Prostate gland (tissue), 2 donors: ENCODE data around the gene FBXO9. TPM values are rescaled to one million over a fixed set of nuclear protein-coding genes. Genes with fewer than 3 reads are reported as not detected.

ENCODE experiments used
- DNase-seq: peaks from one replicate; pipeline ENCODE4 v3.0.0-alpha.2; 2019; ENCODE audit warnings: low spot score
- H3K27ac ChIP-seq, 2 donors: fragments of 200-600 bp; sonication (generic); 2 replicates each; pipeline ENCODE4 v1.5.1; 2017 to 2019
- H3K27me3 ChIP-seq: fragments of 200-600 bp; sonication (generic); replicated peaks from 2 replicates; pipeline ENCODE4 v1.5.1; 2019; ENCODE audit not compliant: insufficient read depth
- H3K36me3 ChIP-seq, 2 donors: fragments of 200-600 bp; sonication (generic); 1 replicate in 1 of 2; 2 replicates in 1 of 2; pipeline versions ENCODE4 v1.5.1 to v1.8.1; 2017 to 2019
- H3K4me1 ChIP-seq: fragments of 200-600 bp; sonication (generic); replicated peaks from 2 replicates; pipeline ENCODE4 v1.5.1; 2019
- H3K4me3 ChIP-seq, 2 donors: fragments of 200-600 bp; sonication (generic); 2 replicates each; pipeline ENCODE4 v1.5.1; 2017 to 2019
- H3K9me3 ChIP-seq: fragments of 200-600 bp; sonication (generic); 2 replicates; pipeline ENCODE4 v1.5.1; 2017
- CTCF ChIP-seq, 4 experiments: fragments of 200-600 bp in 2 of 4; fragments of 450-650 bp in 2 of 4; sonication (generic) in 2 of 4; IDR thresholded peaks; 1 replicate in 3 of 4; 2 replicates in 1 of 4; pipeline ENCODE4 v1.5.1; 2016 to 2019; ENCODE audit warnings: antibody characterized with exemption in 4 of 4, mild to moderate bottlenecking in 2 of 4, moderate library complexity in 2 of 4
- POLR2A ChIP-seq: fragments of 450-650 bp; IDR thresholded peaks from one replicate; pipeline ENCODE4 v1.6.1; 2016; ENCODE audit warnings: antibody characterized with exemption, mild to moderate bottlenecking
- POLR2AphosphoS5 ChIP-seq: sonication (generic); formaldehyde crosslinking; IDR thresholded peaks from one replicate; pipeline ENCODE4 v1.6.1; 2017; ENCODE audit warnings: antibody characterized with exemption
- WGBS: methylation state at CpG from one replicate; pipeline ENCODE4 v1.1.5; 2018; 5-methylcytosine and 5-hydroxymethylcytosine counted together
- intact Hi-C: fragments of 100-400 bp; cut with DNase I; formaldehyde crosslinking; loops from one replicate; pipeline ENCODE4 v1.14.2; 2022
- total RNA-seq, 2 donors: library from RNA; depleted of rRNA; stranded (reverse); fragments of >200 nt; gene quantifications; one replicate each; pipeline ENCODE4 v1.1.0, GENCODE V29; 2016

The FBXO9 gene
- total RNA-seq, 2 donors from 2014 or later: 55.6 to 89.2 TPM

- Histone ChIP-seq H3K27ac (peak overlapping the region; percentile 21 to 57), H3K4me1 (no peaks in the 10 kb centered on the region), H3K36me3 (no peaks in the 10 kb centered on the region), H3K4me3 (no peak overlapping the region), H3K27me3 (no peaks in the 10 kb centered on the region), H3K9me3 (no peaks in the 10 kb centered on the region)
- WGBS: 36% methylated on average over 4 of the region's 4 CpGs
- TF ChIP-seq POLR2AphosphoS5: no peak
- no peak for TF ChIP-seq POLR2A
- TF ChIP-seq CTCF (IDR thresholded peaks at IDR 0.05): no peak
- intact Hi-C loops: no loop called here
- no peak for DNase-seq
Observed at GRCh38 chr6:53113742-53114141, 48.5 kb downstream of the FBXO9 start.

GRCh38 chr6:53115113-53115512 lies 49.9 kb downstream of the FBXO9 start:
- no peak overlapping the region for H3K27ac ChIP-seq
- intact Hi-C loops: no loop called here
- no peak for DNase-seq
- H3K36me3 ChIP-seq: no peaks in the 10 kb centered on the region
- H3K27me3 ChIP-seq: no peaks in the 10 kb centered on the region
- H3K4me1 ChIP-seq: no peaks in the 10 kb centered on the region
- TF ChIP-seq CTCF (IDR thresholded peaks at IDR 0.05): no peak
- TF ChIP-seq POLR2AphosphoS5: no peak
- no peak for TF ChIP-seq POLR2A
- no peaks in the 10 kb centered on the region for H3K9me3 ChIP-seq
- no peak overlapping the region for H3K4me3 ChIP-seq
- 97% methylated on average over 1 of the region's 1 CpG for WGBS

- DNase-seq: no peak
- H3K36me3 ChIP-seq: no peaks in the 10 kb centered on the region
- 86% methylated on average over 2 of the region's 2 CpGs for WGBS
- no peak overlapping the region for H3K4me3 ChIP-seq
- TF ChIP-seq CTCF (IDR thresholded peaks at IDR 0.05) (no peak), POLR2AphosphoS5 (no peak), POLR2A (no peak)
- H3K9me3 ChIP-seq: no peaks in the 10 kb centered on the region
- H3K4me1 ChIP-seq: no peaks in the 10 kb centered on the region
- no peaks in the 10 kb centered on the region for H3K27me3 ChIP-seq
- no peak overlapping the region for H3K27ac ChIP-seq
- intact Hi-C loops: no loop called here
Observed at GRCh38 chr6:53115741-53116140, 50.5 kb downstream of the FBXO9 start.

GRCh38 chr6:53119349-53119748 lies 54.1 kb downstream of the FBXO9 start:
- H3K4me3 ChIP-seq: no peak overlapping the region
- no peak overlapping the region for H3K27ac ChIP-seq
- no peaks in the 10 kb centered on the region for H3K27me3 ChIP-seq
- H3K36me3 ChIP-seq: no peaks in the 10 kb centered on the region
- TF ChIP-seq POLR2AphosphoS5 (no peak), POLR2A (no peak), CTCF (IDR thresholded peaks at IDR 0.05) (no peak)
- intact Hi-C loops: no loop called here
- no peaks in the 10 kb centered on the region for H3K4me1 ChIP-seq
- H3K9me3 ChIP-seq: no peaks in the 10 kb centered on the region
- DNase-seq: no peak
- 62% methylated on average over 1 of the region's 1 CpG for WGBS

GRCh38 chr6:53119772-53120409 lies 54.7 kb downstream of the FBXO9 start:
- Histone ChIP-seq H3K4me1 (no peaks in the 10 kb centered on the region), H3K4me3 (no peak overlapping the region), H3K27ac (no peak overlapping the region), H3K27me3 (no peaks in the 10 kb centered on the region), H3K36me3 (no peaks in the 10 kb centered on the region), H3K9me3 (no peaks in the 10 kb centered on the region)
- intact Hi-C loops: no loop called here
- TF ChIP-seq POLR2AphosphoS5 (no peak), CTCF (IDR thresholded peaks at IDR 0.05) (no peak), POLR2A (no peak)
- WGBS: 64% methylated on average over 4 of the region's 4 CpGs
- no peak for DNase-seq
